NCI-H2171 treated with DMSO at 0.1 percent for 48 hours (cell line): ENCODE measurements around the gene KIAA1671.
"Not testable (repeated sequence)": the region's sequence is repeated elsewhere in the genome, so short reads cannot be mapped to it uniquely, and the experiment has no call there.

ENCODE experiments used
- DNase-seq: peaks from one replicate; lab custom pipeline; 2025; lab: John Stamatoyannopoulos, UW

Gene KIAA1671

GRCh38 chr22:25172153-25172552, 219.6 kb downstream of the KIAA1671 start:
- DNase-seq: no peak

- no peak for DNase-seq
Measured at GRCh38 chr22:25174156-25174887, 221.8 kb downstream of the KIAA1671 start.

DNA sequence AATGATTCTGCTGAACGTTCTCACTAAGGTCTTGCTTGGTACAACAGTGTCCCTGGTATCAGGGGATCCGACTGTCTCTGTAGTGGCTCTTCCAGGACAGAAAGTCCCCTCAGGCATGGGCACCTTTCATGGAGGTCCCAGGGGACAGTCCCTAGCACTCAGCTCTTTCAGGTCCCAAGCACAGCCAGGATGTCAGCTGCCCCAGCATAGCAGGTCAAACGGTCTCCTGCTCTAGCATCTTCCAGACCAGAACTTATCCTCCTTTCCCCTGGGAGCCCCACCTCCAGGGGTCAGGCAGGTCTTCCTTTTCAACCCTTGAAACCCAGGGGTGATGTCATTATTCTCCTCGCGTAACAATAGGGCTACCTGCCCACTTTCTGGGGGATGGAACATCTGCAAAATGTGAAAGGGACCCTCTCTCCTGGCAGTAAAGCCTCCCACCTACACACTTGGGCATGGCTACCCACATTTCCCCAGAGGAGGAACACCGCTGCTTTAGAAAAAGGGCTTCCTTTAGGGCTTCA, 222.4 kb downstream of the KIAA1671 start:
- no peak for DNase-seq

DNA sequence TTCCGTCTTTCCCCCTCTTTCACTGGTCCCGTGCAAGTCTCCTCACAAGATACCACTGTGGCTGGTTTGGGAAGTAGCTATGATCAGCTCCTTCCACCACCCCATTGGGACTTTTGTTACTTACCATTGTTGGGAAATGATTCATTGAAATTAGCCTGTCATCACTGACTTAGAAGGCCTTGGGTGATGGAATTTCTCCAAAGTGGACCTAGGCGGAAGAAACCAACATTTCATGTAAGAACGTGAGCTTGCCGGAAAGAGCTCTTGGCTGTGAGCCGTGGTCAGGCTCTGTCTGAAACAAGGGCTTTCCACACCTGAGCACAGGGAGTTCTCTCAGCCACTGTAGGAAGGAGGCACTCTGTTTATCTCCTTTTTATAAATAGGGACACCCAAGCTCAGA, 223.7 kb downstream of the KIAA1671 start:
- DNase-seq: no peak

DNA sequence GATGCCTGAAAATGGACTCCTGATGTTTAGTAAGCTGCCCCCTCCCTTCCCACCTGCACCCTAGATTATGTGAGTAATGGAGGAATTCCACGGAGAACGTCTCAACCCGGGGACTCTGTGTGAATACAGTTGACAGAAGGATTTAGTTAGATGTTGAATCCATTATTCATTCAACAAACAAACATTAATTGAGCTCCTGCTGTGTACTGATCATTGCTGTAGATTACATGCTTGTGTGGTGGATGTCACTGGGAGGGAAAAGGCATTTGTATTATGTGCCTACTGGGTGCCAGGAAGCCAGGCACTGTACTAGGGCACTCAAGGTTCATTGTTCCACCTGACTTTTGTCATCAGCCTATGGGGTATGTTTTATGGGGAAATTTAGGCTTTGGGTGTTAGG, 224.3 kb downstream of the KIAA1671 start:
- DNase-seq: no peak

GRCh38 chr22:25177226-25177625, 224.7 kb downstream of the KIAA1671 start:
- no peak for DNase-seq

- no peak for DNase-seq
Measured at GRCh38 chr22:25177895-25178294, 225.4 kb downstream of the KIAA1671 start.

DNA sequence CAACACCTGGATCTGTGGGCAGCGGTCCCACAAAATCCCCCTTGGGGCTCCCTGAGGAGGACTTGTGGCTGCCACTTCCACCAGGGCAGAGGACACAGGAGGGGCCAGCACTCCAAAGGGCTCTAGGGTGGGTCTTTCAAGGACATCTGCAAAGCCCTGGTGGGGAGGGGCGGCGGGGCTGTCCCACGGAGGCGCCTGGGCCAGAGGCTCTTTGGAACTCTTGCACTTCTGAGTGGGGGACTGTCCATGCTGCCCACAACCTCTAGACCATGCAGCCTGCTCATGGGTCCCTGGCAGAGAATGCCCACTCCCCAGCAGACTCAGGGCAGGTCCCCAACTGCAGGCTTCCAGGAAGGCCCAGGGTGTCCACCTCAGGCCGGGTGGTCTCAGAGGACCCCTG, 225.8 kb downstream of the KIAA1671 start:
- DNase-seq: not testable (repeated sequence)

DNA sequence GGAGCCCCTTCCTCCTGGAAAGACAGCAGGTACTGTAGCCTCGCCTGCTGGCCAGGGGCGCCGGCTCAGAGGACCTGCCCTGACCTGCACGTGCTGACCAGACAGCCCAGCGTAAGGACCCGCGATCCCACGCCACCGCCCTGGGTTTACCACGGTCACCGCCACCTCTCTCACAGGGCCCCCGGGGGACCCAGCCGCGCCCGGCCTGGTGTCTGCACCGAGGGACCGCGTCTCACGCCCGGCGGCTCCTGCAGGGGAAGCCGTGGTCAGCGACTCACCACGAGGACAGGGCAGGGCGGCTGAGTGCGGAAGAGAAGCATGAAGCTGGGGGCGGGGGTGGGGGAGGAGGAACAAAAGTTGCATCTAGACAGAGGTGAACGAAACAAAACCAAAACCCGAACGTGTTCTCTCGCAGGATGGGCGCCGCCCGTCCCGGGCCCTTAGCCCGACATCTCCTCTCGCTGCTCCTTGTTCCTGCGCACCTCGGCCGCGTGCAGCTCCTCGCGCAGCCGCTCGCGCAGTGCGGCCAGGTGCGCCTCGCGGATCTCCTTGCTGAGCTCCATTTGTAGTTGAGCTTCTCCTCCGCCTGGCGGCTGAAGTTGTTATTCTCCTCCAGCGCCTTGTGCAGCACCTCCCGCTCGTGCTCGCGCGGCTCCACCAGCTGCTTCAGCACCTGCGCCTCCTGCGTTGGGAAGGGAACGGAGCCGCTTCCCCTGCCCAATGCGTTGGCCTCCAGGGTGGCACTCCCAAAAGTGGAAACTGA, 226.5 kb downstream of the KIAA1671 start:
- DNase-seq: not testable (repeated sequence)

- DNase-seq: no peak
Measured at GRCh38 chr22:25182131-25183110, 229.9 kb downstream of the KIAA1671 start.

GRCh38 chr22:25183949-25184619, 231.6 kb downstream of the KIAA1671 start:
- no peak for DNase-seq

DNA sequence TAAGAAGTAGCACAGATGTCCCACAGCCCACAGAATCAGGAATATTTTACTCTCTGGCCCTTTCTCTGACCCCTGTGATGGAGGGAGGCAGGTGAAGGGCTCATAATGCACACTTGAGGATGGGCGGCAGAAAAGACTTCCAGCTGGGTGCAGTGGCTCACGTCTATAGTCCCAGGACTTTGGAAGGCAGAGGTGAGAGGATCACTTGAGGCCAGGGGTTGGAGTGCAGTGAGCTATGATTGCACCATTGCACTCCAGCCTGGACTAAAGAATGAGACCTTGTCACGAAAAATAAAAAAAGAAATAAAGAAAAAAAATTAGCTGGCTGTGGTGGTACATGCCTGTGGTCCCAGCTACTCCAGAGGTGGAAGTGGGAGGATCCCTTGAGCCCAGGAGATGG, 233.6 kb downstream of the KIAA1671 start:
- no peak for DNase-seq

DNA sequence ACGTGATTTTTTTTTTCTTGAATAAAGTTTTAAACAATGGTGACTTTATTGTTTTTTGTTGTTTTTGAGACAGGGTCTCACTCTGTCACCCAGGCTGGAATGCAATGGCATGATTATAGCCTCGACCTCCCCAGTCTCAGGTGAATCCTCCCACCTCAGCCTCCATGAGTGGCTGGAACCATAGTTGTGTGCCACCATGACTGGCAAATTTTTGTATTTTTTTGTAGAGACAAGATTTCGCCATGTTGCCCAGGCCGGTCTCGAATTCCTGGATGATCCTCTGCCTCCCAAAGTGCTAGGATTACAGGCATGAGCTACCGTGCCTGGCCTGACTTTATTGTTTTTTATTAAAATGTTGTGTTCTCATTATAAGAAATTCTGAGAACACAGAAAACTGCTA, 235.0 kb downstream of the KIAA1671 start:
- no peak for DNase-seq

- no peak for DNase-seq
Measured at GRCh38 chr22:25192406-25192805, 239.9 kb downstream of the KIAA1671 start.

GRCh38 chr22:25193130-25193529, 240.6 kb downstream of the KIAA1671 start:
- DNase-seq: no peak

DNA sequence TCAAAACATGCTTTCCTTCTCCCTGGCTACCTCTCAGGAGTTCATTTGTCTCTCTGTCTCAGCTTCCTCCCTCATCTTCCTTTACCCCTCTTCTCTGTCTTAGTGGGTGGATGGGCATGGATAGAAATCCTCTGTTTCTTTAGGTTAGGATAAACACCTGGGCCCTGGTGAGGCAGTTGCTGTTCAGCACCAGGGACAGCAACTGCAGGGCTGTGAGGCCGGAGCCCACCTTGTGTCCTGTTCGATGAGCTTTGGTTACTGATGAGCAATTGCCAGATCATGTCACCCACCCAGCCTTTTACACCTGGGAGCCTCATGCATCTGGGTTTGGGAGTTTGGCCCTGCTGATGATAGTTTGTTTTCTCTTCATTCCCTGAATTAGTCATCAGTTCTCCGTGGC, 241.0 kb downstream of the KIAA1671 start:
- no peak for DNase-seq

- no peak for DNase-seq
Measured at GRCh38 chr22:25196326-25196725, 243.8 kb downstream of the KIAA1671 start.

DNA sequence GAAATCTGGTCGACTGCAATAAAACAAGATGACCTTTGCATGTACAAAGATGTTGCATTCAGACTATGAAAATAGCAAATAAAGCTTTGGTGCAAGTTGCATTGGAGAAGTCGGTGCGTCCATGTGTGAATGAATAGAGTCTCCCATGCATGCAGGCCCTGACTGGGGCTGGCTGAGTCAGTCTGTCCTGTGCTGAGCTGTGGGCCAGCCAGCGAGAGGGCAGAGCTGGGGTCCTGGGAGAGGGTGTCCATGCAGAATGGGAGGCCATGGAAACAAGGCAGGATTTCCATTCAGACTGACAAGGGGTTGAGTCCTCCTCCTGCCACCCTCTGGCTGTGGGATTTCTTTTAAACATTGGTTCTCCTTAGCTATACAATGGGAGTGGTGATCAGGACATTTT, 244.8 kb downstream of the KIAA1671 start:
- no peak for DNase-seq

GRCh38 chr22:25199731-25200520, 247.4 kb downstream of the KIAA1671 start, which contains the start of gene CRYBB3:
CRYBB3 (plus strand) TSS chr22:25199858; CDS start chr22:25201397, 1,539 bp downstream.
- no peak for DNase-seq

DNA sequence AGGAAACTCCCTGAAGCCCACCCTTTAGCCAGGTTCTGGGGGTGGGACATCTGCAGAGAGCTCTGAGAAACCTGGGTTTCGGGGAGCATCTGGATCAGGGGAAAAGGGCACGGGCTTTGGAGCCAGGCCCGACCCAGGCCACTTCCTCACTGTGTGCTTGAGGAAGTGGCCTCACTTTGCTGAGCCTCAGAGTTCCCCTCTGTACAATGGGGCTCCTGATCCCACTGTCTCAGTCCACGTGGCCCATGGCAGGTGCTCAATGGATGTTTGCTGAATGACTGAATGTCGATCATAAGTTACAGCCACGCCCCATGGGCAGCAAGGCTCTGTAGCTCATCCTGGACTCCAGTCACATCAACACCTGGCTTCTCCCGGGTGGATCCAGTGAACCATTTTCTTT, 248.5 kb downstream of the KIAA1671 start:
- no peak for DNase-seq
